Left kidney (tissue), 2 donors: Measurements from ENCODE around the gene TMEM200B. TPM values are rescaled to one million over a fixed set of nuclear protein-coding genes. Genes with fewer than 3 reads are reported as not detected.
A peak's percentile ranks its signal among the peaks of the same experiment; 100 is the strongest.
"Not testable (repeated sequence)": the region's sequence is repeated elsewhere in the genome, so short reads cannot be mapped to it uniquely, and the experiment has no call there.

ENCODE experiments used
- DNase-seq: peaks from one replicate; pipeline ENCODE4 v3.0.0-alpha.2; 2013
- polyA plus RNA-seq: library from polyadenylated mRNA; unstranded; fragments of 120-200 nt; gene quantifications from one replicate; pipeline ENCODE4 v1.2.1, GENCODE V29; 2013; ENCODE audit not compliant: insufficient read length

TMEM200B gene
- polyA plus RNA-seq, 1 donor = 13.4 TPM

DNA sequence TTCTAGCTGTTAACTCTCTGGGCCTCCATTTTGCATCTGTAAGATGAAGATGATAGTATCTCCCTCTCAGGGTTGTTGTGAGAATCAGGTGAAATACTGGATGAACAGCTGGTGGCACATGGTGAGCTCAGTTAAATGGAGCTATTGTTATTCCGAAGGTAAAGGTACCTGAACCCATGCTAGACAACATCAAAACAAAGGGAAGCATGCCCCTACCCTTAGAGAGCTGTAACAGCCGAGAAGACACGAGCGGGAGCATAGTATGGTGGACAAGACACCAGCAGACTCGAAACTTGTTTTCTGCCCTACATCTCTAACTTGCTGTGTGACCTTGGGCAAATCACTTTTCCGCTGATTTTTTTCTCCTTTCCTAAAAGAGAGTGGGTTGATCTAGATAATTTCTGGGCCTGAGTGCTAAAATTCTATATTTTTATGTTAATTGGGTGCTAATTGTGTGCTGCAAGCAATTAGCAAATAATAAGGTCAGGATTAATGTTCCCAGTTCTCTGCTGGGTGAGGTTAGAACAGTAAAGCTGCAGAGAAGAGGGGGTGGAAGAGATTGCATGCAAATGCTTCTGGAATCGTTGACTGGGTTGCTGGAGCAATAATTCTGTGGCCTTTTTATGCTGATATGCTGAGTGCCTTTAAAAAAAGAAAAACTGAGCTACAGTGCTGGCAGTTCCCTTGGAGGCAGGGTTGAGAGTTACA is 10.8 kb downstream of the TMEM200B start:
- DNase-seq = no peak

DNA sequence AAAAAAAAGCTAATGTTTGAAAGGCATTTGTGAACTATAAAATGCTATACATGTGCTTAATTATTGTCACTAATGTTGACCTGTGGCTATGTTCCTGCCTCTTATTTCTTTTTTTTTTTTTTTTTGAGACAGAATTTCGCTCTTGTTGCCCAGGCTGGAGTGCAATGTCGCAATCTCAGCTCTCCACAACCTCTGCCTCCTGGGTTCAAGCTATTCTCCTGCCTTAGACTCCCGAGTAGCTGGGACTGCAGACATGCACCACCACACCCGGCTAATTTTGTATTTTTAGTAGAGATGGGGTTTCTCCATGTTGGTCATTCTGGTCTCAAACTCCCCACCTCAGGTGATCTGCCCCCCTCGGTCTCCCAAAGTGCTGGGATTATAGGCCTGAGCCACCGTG is 15.7 kb downstream of the TMEM200B start:
- DNase-seq = not testable (repeated sequence)

DNA sequence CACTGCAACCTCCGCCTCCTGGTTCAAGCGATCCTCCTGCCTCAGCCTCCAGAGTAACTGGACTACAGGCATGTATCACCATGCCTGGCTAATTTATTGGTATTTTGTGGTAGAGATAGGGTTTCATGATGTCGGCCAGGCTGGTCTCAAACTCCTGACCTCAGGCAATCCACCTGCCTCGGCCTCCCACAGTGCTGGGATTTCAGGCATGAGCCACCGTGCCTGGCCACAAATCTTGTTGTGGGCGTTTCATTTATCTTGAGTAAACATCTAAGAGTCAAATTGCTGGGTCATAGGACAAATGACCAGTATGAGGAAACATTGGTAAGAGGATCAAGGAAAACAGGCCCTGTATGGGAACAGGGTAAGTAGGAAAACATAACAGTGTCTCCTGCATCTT is 17.9 kb downstream of the TMEM200B start:
- no peak for DNase-seq

GRCh38 chr1:29100487-29100886 is 23.2 kb downstream of the TMEM200B start:
- DNase-seq = no peak

GRCh38 chr1:29099286-29099685 is 24.4 kb downstream of the TMEM200B start:
- no peak for DNase-seq

DNA sequence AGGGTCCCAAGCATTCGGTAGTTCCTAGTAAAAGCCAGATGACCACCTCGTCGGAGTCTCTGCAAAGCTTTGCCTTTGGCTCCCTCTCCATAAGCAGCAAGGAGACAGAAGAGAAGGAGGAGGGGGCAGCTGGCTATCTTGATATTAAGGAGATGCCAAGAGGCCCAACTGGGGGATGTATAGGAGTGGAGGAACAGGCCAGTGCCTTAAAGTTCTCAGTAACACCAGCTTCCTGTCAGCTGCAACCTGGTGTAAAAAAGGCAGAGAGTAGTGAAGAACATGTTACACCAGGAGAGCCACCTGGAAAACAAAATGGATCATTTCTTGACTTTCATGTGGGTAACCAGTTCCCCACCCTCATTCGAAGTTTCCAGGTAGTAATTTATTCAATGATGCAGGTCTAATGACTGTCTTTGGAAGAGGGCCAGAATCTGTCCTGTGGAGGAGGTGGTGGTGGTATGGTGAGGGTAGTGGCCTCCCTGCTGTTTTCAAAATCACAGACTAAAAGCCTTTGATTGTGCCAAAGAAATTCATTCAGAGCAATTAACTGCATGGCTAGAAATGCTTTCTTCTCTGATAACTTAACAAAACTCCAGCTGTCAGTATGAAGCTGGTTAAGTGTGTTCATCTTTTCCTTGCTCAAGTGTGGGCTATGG is 27.3 kb downstream of the TMEM200B start:
- peak; percentile 33 for DNase-seq

DNA sequence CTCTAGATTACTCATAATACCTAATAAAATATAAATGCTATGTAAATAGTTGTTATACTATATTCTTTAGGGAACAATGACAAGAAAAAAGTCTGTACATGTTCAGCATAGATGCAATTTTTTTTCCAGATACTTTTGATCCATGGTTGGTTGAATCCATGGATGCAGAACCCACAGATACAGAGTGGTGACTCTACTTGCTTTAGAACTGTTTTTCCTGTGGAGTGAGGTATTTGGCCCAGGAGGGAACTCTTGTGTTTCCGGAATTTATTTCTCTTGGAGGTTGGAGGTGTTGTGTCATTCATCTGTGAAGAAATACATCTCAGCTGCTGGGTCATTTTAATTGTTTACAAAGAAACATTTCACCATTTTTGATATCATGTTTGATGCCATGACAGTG is 28.7 kb downstream of the TMEM200B start:
- DNase-seq = no peak

GRCh38 chr1:29094433-29094832 is 29.3 kb downstream of the TMEM200B start:
- DNase-seq = no peak

DNA sequence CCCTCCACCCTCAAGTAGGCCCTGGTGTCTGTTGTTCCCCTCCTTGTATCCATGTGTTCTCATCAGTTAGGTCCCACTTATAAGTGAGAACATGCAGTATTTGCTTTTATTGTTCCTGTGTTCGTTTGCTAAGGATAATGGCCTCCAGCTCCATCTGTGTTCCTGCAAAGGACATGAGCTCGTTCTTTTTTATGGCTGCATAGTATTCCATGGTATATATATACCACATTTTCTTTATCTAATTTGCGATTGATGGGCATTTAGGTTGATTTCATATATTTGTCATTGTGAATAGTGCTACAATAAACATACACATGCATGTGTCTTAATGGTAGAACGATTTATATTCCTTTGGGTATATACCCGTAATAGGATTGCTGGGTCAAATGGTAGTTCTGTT is 31.0 kb downstream of the TMEM200B start:
- not testable (repeated sequence) for DNase-seq

DNA sequence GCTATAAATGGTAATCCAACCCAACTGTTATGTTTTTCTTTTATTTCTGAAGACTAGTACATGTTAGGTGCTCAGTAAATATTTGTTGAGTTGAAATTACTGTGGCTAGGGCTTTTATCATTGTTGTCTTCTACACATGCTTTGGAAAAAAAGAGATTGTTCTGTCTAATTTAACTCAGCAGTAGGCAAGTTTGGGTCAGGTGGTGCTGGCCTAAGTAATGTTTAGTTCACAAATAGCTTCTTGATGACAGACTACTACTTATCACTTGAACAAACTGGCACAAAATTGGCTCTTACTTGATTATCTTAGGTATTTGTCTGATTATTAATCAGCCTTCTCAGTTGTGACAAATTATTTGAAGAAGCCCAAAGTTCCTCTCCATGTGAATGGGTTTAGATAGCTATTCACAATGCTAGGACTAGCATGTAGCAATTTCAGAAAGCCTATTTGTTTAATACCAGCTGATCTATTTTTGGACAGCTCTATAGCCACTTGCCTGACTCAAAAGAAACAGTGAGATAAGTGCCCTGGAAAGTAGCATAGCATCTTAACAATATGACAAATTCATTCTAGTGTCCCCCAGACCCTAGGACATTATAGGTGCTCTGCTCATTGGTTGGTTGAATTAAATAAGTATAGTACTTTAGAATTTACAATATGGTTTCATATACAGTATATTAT is 32.6 kb downstream of the TMEM200B start:
- no peak for DNase-seq

DNA sequence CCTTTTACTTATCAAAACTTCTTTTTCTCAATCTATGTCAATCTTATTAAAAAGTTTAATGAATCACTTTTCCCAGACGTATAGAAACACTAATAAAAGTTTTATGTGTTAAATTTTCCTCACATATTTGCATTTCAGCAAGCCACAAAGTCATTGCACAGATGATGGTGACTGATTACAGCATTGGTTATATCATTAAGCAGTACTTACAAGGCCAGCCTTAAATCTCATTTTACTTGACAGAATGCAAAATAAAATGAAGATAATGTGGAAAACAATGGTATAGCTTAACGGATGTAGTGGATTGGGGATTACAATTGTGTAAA is 39.5 kb downstream of the TMEM200B start:
- DNase-seq = no peak

GRCh38 chr1:29083317-29084195 is 40.1 kb downstream of the TMEM200B start:
- DNase-seq = no peak

- no peak for DNase-seq
Measured at GRCh38 chr1:29082519-29082918, 41.2 kb downstream of the TMEM200B start.

DNA sequence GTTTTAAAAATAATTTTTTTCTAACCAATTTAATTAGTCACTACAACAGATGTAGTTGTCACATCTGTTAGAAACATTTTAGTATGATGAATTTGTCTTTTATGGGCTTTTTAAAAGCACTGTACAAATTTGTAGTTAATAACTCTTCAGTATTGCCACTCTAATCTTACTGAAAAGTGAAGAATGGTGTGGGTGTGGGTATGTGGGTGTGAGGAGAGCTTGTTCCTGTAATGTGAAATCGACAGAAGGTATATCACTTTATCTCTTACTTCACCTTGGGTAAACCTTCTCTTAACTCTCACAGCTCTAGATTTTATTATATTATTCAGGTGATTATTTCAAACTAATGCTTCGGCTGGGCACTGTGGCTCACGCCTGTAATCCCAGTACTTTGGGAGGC is 42.5 kb downstream of the TMEM200B start:
- no peak for DNase-seq

DNA sequence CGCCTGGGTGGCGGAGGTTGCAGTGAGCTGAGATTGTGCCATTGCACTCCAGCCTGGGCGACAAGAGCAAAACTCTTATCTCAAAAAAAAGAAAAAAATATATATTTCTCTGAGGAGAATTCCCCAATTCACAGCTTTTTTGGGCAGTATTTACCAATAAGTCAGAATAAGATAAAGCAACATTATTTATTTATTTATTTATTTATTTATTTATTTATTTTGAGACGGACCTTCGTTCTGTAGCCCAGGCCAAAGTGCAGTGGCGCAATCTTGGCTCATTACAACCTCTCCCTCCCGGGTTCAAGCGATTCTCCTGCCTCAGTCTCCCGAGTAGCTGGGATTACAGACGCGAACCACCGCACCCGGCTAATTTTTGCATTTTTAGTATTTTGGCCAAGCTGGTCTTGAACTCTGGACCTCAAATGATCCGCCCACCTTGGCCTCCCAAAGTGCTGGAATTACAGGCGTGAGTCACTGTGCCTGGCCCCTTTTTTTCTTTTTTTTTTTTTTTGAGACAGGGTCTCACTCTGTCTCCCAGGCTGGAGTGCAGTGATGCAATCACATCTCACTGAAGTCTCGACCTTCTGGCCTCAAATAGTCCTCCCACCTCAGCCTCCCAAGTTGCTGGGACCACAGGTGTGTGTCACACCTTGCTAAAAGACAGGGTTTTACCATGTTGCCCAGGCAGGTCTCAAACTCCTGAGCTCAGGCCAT is 43.6 kb downstream of the TMEM200B start:
- DNase-seq = not testable (repeated sequence)

DNA sequence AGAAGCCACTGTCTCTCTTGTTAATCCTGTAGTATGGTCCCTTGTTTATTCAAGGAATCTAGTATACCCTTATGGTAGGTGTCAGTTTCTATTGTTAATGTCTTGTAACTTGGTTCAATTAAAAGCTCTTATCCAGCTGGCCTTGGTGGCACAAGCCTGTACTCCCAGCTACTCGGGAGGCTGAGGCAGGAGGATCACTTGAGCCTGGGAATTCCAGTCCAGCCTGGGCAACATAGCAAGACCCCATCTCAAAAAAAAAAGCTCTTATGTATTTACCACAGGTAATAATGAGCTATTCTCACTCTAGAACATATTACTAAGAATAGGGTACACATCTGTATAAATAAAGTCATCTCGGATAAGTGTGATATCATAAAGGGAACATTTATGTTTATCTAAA is 46.5 kb downstream of the TMEM200B start:
- no peak for DNase-seq

Other genes with a start within 250 kb of the TMEM200B start
- 70.6 TPM for gene EPB41, start 209.3 kb downstream of the TMEM200B start, polyA plus RNA-seq
- gene SRSF4, start 58.0 kb upstream of the TMEM200B start, polyA plus RNA-seq = 133 TPM
- 29.1 TPM for gene MECR, start 107.0 kb upstream of the TMEM200B start, polyA plus RNA-seq
- gene PTPRU, start 112.6 kb upstream of the TMEM200B start, polyA plus RNA-seq = 13.1 TPM